SH-SY5Y (cell line): ENCODE data around the gene SLC7A8.

Experiments
- GATA2 ChIP-seq: IDR thresholded peaks from 2 replicates; pipeline ENCODE4 v1.6.1; 2011; ENCODE audit warnings: mild to moderate bottlenecking, low read depth, low read length
- GATA3 ChIP-seq: IDR thresholded peaks from 2 replicates; pipeline ENCODE4 v1.6.1; 2011; ENCODE audit warnings: low read depth, mild to moderate bottlenecking, low read length, moderate library complexity

Gene SLC7A8

DNA sequence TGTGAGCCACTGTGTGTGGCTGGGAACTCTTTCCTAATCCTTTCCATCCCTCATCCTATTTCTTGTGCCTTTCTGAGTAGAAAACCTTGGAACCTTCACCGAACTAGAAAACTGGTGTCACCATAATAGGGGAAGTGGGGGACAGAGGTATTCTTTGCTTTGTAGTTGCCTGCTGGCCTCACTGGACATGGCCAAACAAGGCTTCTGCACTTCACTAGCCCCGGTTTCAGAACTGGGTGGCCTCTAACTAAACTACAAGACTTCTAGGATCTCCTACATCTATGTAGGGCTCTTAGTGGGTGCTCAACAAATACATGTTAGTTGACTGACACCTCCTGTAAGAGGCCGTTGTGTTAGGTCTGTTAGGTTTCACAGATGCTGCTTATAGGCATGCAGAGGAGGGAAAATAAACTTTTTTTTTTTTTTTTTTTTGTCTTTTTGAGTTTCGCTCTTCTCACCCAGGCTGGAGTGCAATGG lies 78.1 kb downstream of the SLC7A8 start:
- TF ChIP-seq GATA2: no peak
- no peak for TF ChIP-seq GATA3

DNA sequence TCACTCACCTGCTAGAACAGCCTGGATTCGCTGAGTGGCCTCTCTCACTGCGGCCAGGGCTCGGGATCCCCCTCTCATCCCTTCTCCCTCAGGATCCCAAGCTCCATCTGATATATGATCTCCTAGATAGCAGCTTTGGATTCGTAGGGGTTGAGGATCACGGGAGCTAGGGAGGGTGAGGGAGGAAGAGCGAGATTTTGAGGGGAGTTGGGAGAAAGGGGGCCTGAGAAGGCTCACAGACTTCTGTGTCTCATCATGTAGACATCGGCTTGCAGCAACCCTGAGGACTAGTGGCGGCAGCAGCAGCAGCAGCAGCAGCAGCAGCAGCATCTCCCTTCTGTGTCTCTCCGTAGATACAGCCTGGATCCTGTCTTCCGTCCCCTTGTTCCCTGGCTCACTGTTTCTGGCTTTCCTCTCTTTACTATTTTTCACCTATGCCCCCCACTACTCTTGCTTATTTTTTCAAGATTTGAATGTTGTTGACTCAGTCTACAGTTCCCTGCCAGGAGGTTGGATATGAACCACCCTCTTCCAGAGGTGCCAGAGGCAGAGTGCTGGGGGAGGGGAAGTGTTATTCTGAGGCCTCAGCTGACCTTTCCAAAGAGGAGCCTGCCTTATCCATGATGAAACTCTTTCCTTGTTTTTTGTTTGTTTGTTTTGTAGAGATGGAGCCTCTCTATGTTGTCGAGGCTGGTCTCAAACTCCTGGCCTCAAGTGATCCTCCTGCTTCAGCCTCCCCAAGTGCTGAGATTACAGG lies 78.7 kb downstream of the SLC7A8 start, which contains the start of gene CIROP:
CIROP (minus strand) TSS at position 399 of the 757 bp plus-strand sequence; CDS start at position 330, 69 bp downstream.
- no peak for TF ChIP-seq GATA2
- no peak for TF ChIP-seq GATA3

DNA sequence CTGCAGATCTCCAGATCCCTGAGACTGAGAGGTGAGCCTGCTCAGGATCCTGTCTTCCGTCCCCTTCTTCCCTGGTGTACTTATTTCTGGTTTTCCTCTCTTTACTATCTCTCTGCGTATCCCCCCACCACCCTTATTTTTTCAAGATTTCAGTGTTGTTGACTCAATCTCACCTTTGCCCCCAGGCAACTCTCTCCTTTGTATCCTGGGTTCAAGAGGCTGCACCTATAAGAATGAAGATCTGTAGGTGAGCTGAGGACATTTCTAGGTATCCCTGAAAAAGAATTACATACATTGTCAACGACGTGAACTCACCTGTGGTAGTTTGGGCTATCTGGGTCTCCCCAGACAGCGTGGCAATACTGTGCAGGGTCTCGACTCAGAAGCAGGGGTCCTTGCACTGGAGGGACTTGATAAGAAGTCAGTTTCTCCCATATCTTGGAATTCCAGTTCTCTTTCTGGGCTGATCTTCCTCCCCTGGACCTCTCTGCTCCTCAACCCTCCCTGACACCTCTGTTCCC lies 79.3 kb downstream of the SLC7A8 start:
- TF ChIP-seq GATA3 (no peak), GATA2 (no peak)

DNA sequence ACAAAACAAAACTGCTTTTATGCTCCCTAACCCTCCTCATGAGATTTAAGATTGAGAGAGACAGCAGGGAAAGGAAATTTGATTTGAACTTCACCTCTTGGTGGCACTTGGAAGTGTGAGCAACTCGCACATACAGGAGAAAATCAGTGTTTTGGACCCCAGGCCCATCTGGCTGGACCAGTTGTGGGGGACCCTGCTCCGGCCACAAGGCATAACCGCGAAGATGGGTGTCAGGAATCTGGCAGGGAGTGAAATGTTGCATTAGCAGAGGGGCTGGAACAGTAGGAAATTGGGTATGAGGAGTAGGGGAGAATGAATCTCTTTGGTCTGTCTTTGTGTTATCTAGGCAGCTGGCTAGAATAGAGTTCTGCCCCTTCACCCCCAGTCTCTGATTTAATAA lies 79.9 kb downstream of the SLC7A8 start:
- TF ChIP-seq GATA3 (no peak), GATA2 (no peak)

DNA sequence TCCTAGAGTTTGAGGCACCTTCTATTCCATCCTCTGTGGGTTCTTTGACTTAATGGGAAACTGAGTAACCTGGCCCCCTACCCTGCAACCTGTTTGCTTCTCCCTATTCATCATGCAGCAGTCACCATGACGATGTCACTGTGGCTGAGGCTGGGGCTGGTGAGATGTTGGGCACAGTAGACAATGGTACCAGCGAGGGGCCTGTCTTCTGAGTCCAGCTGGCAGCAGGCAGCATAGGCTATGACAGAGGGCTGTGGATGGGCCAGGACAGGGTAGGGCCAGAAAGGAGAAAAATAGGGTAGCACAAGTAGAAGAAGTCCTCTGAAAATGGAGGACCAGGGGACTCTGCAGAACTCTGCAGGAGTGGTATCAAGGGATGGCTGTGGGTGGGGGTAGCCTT lies 80.7 kb downstream of the SLC7A8 start:
- no peak for TF ChIP-seq GATA2

DNA sequence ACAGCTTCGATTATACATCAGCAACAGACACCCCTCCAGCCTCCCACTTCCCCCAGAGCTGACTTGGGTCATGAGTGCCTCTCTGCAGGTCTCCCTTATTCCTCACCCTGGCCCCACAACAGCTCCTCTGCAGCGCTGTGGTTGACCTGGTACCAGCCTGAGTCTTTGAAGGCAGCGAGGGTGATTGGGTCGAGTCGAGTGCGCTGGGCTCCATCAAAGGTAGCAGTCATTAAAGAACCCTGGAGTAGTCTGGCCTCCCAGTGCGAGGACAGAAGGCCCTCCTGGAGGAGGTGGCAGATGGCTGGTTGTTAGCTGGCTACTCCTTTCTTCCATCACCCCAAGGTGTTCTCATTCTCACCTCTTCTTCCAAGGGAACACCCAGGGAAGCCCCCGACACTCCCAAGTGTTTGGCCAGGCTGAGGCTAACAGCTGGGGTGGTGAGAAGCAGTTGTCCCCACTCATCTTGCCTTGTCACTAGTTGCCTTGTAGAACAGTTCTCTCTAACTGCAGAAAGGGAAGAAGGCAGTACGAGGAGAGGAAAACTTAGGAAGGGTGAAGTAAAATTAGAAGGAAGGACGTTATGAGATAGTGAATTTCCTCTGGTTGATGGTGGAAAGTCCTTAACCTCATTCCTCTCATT lies 81.4 kb downstream of the SLC7A8 start:
- no peak for TF ChIP-seq GATA2
- no peak for TF ChIP-seq GATA3

DNA sequence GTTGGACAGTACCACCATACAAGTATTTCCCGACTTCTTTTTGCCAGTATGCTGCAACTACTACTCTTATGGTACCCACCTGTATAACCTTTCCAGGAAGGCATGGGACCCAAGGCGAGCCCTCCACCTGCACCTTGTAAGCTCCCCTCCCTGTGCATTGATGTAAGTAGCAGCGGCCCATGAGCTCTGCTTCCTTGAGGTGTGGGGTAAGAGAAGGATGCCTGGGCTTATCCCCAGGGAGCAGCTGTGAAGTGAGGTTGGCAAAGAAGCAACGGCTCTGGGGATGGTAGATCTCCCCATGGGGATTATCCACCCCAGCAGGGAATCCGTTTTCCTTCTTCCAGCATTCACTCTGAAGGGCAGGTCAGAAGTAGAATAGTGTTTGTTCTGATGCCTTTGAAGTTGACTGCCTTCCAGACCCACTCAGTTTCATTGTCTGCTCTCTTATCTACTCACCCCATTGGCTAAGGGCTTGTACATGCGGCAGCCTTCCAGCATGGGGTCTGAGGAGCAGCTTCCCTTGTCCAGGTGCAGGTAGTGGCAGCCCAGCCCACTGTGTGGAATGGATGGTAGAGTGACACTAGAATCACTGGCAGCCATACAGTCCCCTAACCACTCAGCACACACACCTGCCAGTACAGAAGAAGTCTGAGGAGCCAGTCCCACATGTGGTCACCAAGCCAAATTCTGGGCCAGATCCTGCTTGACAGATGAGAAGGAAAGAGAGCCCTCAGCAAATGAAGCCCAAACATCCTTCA lies 82.1 kb downstream of the SLC7A8 start:
- TF ChIP-seq GATA3 (no peak), GATA2 (no peak)

DNA sequence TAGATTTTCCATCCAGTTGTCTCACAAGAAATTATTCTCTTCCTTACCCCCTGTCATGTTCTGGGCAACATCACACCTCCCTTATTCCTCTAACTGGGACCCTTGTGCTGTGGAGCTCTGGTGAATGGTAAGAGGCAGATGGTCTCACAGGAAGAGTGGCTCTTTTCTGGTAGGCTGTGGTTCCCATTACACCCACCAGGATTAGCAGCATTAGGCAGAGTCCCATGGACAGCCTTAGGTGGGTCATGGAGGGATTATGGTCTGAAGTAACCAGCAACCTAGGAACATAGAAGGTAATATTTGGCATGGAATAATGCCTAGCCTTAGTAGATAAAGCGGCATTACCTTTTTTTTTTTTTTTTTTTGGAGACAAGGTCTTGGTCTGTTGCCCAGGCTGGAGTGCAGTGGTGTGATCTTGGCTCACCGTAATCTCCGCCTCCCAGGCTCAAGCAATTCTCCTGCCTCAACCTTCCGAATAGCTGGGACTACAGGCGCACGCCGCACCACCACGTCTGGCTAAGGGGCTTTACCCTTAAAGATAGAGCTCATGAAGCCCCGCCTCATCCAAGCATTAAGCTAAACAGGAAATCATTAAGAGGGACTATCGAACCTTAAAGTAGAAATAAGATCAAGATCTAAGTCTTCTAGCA lies 84.1 kb downstream of the SLC7A8 start:
- TF ChIP-seq GATA3: no peak
- TF ChIP-seq GATA2: no peak

DNA sequence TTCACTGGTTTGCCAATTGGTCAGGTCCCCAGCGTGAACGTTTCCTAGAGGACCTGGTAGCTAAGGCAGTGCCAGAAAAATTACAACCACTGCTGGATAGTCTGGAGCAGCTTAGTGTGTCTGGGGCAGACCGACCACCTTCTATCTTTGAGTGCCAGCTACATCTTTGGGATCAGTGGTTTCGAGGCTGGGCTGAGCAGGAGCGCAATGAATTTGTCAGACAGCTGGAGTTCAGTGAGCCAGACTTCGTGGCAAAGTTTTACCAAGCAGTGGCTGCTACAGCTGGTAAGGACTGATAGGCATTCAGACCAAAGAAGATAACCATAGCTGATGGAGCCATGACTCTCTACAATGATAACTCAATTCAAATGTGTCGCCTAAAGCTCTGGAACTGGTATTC lies 85.7 kb downstream of the SLC7A8 start:
- TF ChIP-seq GATA2 (no peak), GATA3 (no peak)

DNA sequence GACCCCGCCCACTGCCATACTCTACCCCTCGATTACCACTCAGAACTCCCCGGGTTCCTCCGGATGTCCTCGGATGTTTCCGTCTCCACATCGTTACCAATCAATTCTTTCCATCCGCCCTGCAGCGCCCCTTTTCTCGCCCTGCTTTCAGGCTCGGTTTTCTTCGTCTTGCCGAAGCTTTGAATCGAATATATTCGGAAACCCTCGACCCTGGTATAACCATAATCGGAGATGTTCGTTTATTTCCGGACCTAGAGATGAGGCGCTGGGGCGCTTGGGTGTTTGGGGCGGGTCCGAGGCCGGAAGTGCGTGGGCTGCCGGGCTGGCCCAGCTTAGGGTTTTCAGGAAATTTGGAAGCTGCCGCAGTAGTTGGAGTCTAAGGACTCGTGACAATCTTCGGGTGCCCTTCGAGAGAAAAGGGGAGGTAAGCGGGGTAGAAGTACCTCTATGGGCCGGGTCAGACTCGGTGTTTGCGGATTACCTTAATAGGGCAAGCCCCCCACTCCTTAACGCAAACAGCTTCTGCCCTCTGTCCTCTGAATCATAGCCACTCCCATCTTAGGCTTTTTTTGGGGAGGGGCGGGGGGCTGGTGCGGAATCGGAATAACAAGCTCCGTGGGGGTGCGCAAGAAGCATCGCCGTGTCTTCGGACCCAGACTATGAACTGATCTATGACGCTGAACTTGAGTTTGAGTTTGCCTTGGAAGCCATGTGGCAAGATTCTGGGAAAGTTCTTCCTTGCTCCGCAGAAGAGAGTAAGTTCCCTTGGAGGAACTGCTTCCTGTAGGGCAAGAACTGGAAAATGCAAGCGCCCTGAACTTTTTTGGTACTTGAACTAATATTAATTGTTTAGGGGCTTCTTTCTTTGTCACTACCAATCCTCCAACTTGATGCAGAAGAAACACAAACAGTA lies 88.0 kb downstream of the SLC7A8 start, which contains the start of gene C14orf119:
C14orf119 (plus strand) TSS at position 310 of the 913 bp plus-strand sequence. CDS start 2,154 bp downstream, outside the sequence.
- TF ChIP-seq GATA2 (no peak), GATA3 (no peak)

DNA sequence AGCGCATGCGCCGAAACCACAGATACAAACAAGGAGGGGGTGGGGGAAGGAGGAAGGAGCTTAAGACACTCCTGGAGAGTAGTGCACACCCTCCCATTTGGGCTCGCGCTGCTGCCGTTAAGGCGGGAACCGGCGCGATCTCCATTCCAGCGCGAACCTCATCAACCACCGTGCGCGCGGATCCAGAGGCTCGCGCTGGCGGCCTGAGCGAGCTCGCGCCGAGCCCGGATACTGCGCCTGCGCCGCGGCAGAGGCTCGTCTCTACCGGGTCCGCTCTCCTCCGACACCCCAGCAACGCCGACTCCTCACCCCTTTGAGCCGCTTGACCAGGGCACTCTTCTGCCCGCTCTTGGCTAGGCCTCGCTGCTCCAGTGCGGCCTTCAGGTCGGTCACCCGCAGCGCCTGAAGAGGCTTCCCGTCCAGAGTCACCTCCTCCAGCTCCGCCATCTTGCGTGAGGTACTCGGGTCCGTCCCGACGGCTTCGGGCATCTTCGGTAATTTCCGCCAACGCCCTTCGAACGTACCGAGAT lies 88.7 kb downstream of the SLC7A8 start, which contains the start of gene ACIN1:
ACIN1 (minus strand) TSS at position 471 of the 530 bp plus-strand sequence; CDS start at position 447, 24 bp downstream.
- TF ChIP-seq GATA3: no peak
- TF ChIP-seq GATA2: no peak

DNA sequence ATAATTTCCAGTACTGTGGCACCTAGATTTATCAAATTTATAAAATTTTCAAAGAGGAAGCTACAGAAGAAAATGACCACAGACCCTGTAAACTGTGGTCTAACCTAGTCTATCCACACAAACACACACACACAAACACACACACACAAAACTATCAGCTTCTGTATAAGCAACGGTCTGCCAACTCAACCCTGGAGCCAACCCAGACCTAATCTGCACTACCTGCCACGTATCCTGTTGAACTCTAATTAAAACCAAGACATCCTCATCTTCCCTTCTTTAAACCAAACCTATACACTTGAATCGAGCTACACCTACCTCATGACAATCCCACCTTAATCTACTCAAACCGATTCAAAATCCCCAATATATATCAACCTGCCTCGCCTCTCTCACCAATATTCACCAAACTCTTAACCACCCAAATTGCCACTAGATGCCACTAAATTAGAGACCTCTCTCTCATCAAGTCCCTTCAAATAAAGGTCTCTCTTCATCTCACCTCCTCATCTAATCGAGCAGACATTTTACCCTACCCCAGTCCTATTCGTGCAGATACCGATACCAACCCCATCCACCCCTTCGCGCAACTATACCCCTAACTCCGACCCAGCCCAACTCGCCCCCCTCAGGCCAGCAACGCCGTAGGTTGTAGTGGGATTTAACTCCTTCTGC lies 89.3 kb downstream of the SLC7A8 start:
- TF ChIP-seq GATA3 (no peak), GATA2 (no peak)
